Measurements from ENCODE around the gene SPACA5B. TPM values are rescaled to one million over a fixed set of nuclear protein-coding genes. Genes with fewer than 3 reads are reported as not detected.
"Not testable (repeated sequence)": the region's sequence is repeated elsewhere in the genome, so short reads cannot be mapped to it uniquely, and the experiment has no call there.

The SPACA5B gene
- total RNA-seq, 2 experiments from 2014 or later, result not detected

- Mint-ChIP-seq H3K4me1 (no peaks in the 10 kb centered on the region), H3K4me3 (no peak overlapping the region), H3K27me3 (no peaks in the 10 kb centered on the region), H3K36me3 (ENCODE audit: low read depth) (no peaks in the 10 kb centered on the region), H3K27ac (no peak overlapping the region), H3K9me3 (no peaks in the 10 kb centered on the region)
- POLR2A ChIA-PET, result no interaction called here
- CTCF ChIA-PET, result no interaction called here
- DNase-seq, result no peak
Measured at GRCh38 chrX:48153769-48154168, 23.3 kb downstream of the SPACA5B start.

- DNase-seq, result no peak
- Mint-ChIP-seq H3K4me1 (no peaks in the 10 kb centered on the region), H3K36me3 (ENCODE audit: low read depth) (no peaks in the 10 kb centered on the region), H3K27ac (no peak overlapping the region), H3K9me3 (no peaks in the 10 kb centered on the region), H3K4me3 (no peak overlapping the region), H3K27me3 (no peaks in the 10 kb centered on the region)
- ChIA-PET POLR2A (no interaction called here), CTCF (no interaction called here)
Measured at GRCh38 chrX:48154796-48155195, 24.4 kb downstream of the SPACA5B start.

- Mint-ChIP-seq H3K9me3 (no peaks in the 10 kb centered on the region), H3K4me3 (no peak overlapping the region), H3K27ac (no peak overlapping the region), H3K27me3 (peaks cover 4% of the 10 kb centered on the region), H3K4me1 (no peaks in the 10 kb centered on the region), H3K36me3 (ENCODE audit: low read depth) (no peaks in the 10 kb centered on the region)
- CTCF ChIA-PET, result no interaction called here
- DNase-seq, result no peak
- POLR2A ChIA-PET, result no interaction called here
Measured at GRCh38 chrX:48156014-48156413, 25.6 kb downstream of the SPACA5B start.

GRCh38 chrX:48165241-48165640, 34.8 kb downstream of the SPACA5B start:
- H3K9me3 Mint-ChIP-seq, result no peaks in the 10 kb centered on the region
- ChIA-PET CTCF (no interaction called here), POLR2A (no interaction called here)
- no peaks in the 10 kb centered on the region for H3K4me1 Mint-ChIP-seq
- peaks cover 2% of the 10 kb centered on the region for H3K27me3 Mint-ChIP-seq
- no peak overlapping the region for H3K4me3 Mint-ChIP-seq
- no peak for DNase-seq
- no peaks in the 10 kb centered on the region for H3K36me3 Mint-ChIP-seq (ENCODE audit: low read depth)
- H3K27ac Mint-ChIP-seq, result no peak overlapping the region

GRCh38 chrX:48166322-48166721, 35.9 kb downstream of the SPACA5B start:
- POLR2A ChIA-PET, result not testable (repeated sequence)

GRCh38 chrX:48179691-48180090, 49.3 kb downstream of the SPACA5B start:
- ChIA-PET POLR2A (no interaction called here), CTCF (no interaction called here)
- Mint-ChIP-seq H3K9me3 (no peaks in the 10 kb centered on the region), H3K4me1 (no peaks in the 10 kb centered on the region), H3K4me3 (no peak overlapping the region), H3K36me3 (ENCODE audit: low read depth) (no peaks in the 10 kb centered on the region), H3K27ac (no peak overlapping the region), H3K27me3 (peaks cover 1% of the 10 kb centered on the region)
- no peak for DNase-seq

More at GRCh38 chrX:48166322-48166721, 35.9 kb downstream of the SPACA5B start:
- H3K9me3 Mint-ChIP-seq; H3K36me3 Mint-ChIP-seq (ENCODE audit: low read depth); DNase-seq; H3K4me1 Mint-ChIP-seq; H3K4me3 Mint-ChIP-seq; H3K27ac Mint-ChIP-seq; CTCF ChIA-PET; H3K27me3 Mint-ChIP-seq: not testable (repeated sequence)

GRCh38 chrX:48180811-48181210, 50.4 kb downstream of the SPACA5B start:
- no peaks in the 10 kb centered on the region for H3K9me3 Mint-ChIP-seq
- no peaks in the 10 kb centered on the region for H3K4me1 Mint-ChIP-seq
- H3K36me3 Mint-ChIP-seq (ENCODE audit: low read depth), result no peaks in the 10 kb centered on the region
- H3K4me3 Mint-ChIP-seq, result no peak overlapping the region
- ChIA-PET POLR2A (no interaction called here), CTCF (no interaction called here)
- DNase-seq, result no peak
- H3K27ac Mint-ChIP-seq, result no peak overlapping the region
- peaks cover 5% of the 10 kb centered on the region for H3K27me3 Mint-ChIP-seq

- DNase-seq; CTCF ChIA-PET; POLR2A ChIA-PET; H3K27ac Mint-ChIP-seq; H3K27me3 Mint-ChIP-seq; H3K36me3 Mint-ChIP-seq (ENCODE audit: low read depth); H3K4me3 Mint-ChIP-seq; H3K9me3 Mint-ChIP-seq; H3K4me1 Mint-ChIP-seq: not testable (repeated sequence)
Measured at GRCh38 chrX:48181882-48182281, 51.5 kb downstream of the SPACA5B start.

Other genes with a start within 250 kb of the SPACA5B start
- gene ZNF182, start 126.6 kb upstream of the SPACA5B start, total RNA-seq, result 1 to 10 TPM; 8.6 to 9.1 TPM
- not detected for gene SPACA5, start 123.6 kb upstream of the SPACA5B start, total RNA-seq
- gene ZNF630, start 59.0 kb upstream of the SPACA5B start, total RNA-seq, result 1 to 10 TPM; 1.2 TPM
- not detected for gene SSX5, start 66.2 kb downstream of the SPACA5B start, total RNA-seq
- gene SSX1, start 124.8 kb downstream of the SPACA5B start, total RNA-seq, result not detected
- not detected for gene SSX3, start 226.1 kb downstream of the SPACA5B start, total RNA-seq

Data from activated CD4-positive, alpha-beta memory T cell treated with anti-CD3 and anti-CD28 coated beads, Interleukin-2, amount 10 ng/mL, durations not matched to agents 7 days and 5 days (primary cell).